NCI-H2029 (cell line): ENCODE results near the gene KIFC1.
"Not testable (repeated sequence)": the region's sequence is repeated elsewhere in the genome, so short reads cannot be mapped to it uniquely, and the experiment has no call there.

ENCODE experiments used
- DNase-seq: peaks from one replicate; lab custom pipeline; 2025; lab: John Stamatoyannopoulos, UW

Gene KIFC1

GRCh38 chr6:33375143-33375671, 16.4 kb upstream of the KIFC1 start:
- DNase-seq, result peak; percentile 9

GRCh38 chr6:33377171-33377570, 14.5 kb upstream of the KIFC1 start:
- DNase-seq, result no peak

GRCh38 chr6:33379184-33379583, 12.4 kb upstream of the KIFC1 start:
- not testable (repeated sequence) for DNase-seq

GRCh38 chr6:33380272-33380981, 11.2 kb upstream of the KIFC1 start:
- no peak for DNase-seq

- no peak for DNase-seq
Observed at GRCh38 chr6:33383427-33384185, 8.0 kb upstream of the KIFC1 start.

- DNase-seq, result no peak
Observed at GRCh38 chr6:33384581-33385020, 7.0 kb upstream of the KIFC1 start.

- no peak for DNase-seq
Observed at GRCh38 chr6:33390173-33390572, 1.4 kb upstream of the KIFC1 start.

- DNase-seq, result no peak
Observed at GRCh38 chr6:33390767-33391277, 801 bp upstream of the KIFC1 start.

GRCh38 chr6:33391922-33392594, 435 bp downstream of the KIFC1 start:
- no peak for DNase-seq

- peak; percentile 12 for DNase-seq
Observed at GRCh38 chr6:33392595-33392948, 949 bp downstream of the KIFC1 start.

GRCh38 chr6:33392979-33393378, 1.4 kb downstream of the KIFC1 start:
- DNase-seq, result no peak

GRCh38 chr6:33397541-33397940, 5.9 kb downstream of the KIFC1 start:
- no peak for DNase-seq

GRCh38 chr6:33398601-33399000, 7.0 kb downstream of the KIFC1 start:
- not testable (repeated sequence) for DNase-seq

- DNase-seq, result not testable (repeated sequence)
Observed at GRCh38 chr6:33399881-33400280, 8.3 kb downstream of the KIFC1 start.

- DNase-seq, result no peak
Observed at GRCh38 chr6:33404884-33405283, 13.3 kb downstream of the KIFC1 start.

GRCh38 chr6:33405386-33405940, 13.8 kb downstream of the KIFC1 start:
- DNase-seq, result no peak

GRCh38 chr6:33406126-33406525, 14.5 kb downstream of the KIFC1 start:
- no peak for DNase-seq

- peak; percentile 21 for DNase-seq
Observed at GRCh38 chr6:33407132-33407718, 15.6 kb downstream of the KIFC1 start.

- DNase-seq, result peak; percentile 97
Observed at GRCh38 chr6:33410050-33410710, 18.6 kb downstream of the KIFC1 start.

- DNase-seq, result peak; percentile 77
Observed at GRCh38 chr6:33410711-33411631, 19.3 kb downstream of the KIFC1 start, which contains the start of gene PHF1. Gene PHF1, plus strand, starts transcription at chr6:33411014. Its CDS starts 1,250 bp downstream, at chr6:33412264.
